Stomach (tissue), 9 donors: ENCODE data around the gene UBE4B. TPM values are rescaled to one million over a fixed set of nuclear protein-coding genes. Genes with fewer than 3 reads are reported as not detected.

ENCODE experiments used
- DNase-seq, 2 donors: peaks; one replicate each; pipeline versions ENCODE4 v3.0.0 to v3.0.0-alpha.2; 2013 to 2019
- H3K27ac ChIP-seq, 5 donors: fragments of 200-600 bp in 4 of 5; sonication (generic) in 4 of 5; one replicate each; pipeline ENCODE4 v1.5.1; 2013 to 2019; ENCODE audit warnings: mild to moderate bottlenecking in 1 of 5, moderate library complexity in 1 of 5
- H3K27me3 ChIP-seq, 3 donors: fragments of 200-600 bp; sonication (generic); one replicate each; pipeline ENCODE4 v1.5.1; 2017 to 2019; ENCODE audit warnings: mixed run types in 1 of 3
- H3K36me3 ChIP-seq, 4 donors: fragments of 200-600 bp; sonication (generic); 1 replicate in 3 of 4; 2 replicates in 1 of 4; pipeline ENCODE4 v1.5.1; 2016 to 2019
- H3K4me1 ChIP-seq, 4 donors: fragments of 200-600 bp; sonication (generic); one replicate each; pipeline ENCODE4 v1.5.1; 2016 to 2019
- H3K4me3 ChIP-seq, 4 donors: fragments of 200-600 bp; sonication (generic) in 3 of 4; one replicate each; pipeline ENCODE4 v1.5.1; 2016 to 2019; ENCODE audit warnings: mild to moderate bottlenecking in 1 of 4
- H3K9me3 ChIP-seq, 4 donors: fragments of 200-600 bp; sonication (generic); one replicate each; pipeline ENCODE4 v1.5.1; 2016 to 2019
- EP300 ChIP-seq: sonication (generic); formaldehyde crosslinking; IDR thresholded peaks from one replicate; pipeline ENCODE4 v1.6.1; 2017; ENCODE audit warnings: antibody characterized with exemption
- POLR2A ChIP-seq, 4 donors: fragments of 450-650 bp; IDR thresholded peaks; one replicate each; pipeline ENCODE4 v1.6.1; 2016; ENCODE audit warnings: antibody characterized with exemption in 4 of 4, control low read depth in 2 of 4, mild to moderate bottlenecking in 1 of 4, moderate library complexity in 1 of 4
- POLR2AphosphoS5 ChIP-seq, 3 donors: sonication (generic); formaldehyde crosslinking; IDR thresholded peaks; one replicate each; pipeline ENCODE4 v1.6.1; 2016; ENCODE audit warnings: antibody characterized with exemption in 3 of 3
- WGBS, 5 donors: extraction: QIAGEN DNeasy Blood & Tissue Kit in 3 of 5; methylation state at CpG; one replicate each; pipeline versions ENCODE4 v1.1.5 to v1.1.7; 2013 to 2018; 5-methylcytosine and 5-hydroxymethylcytosine counted together
- intact Hi-C: fragments of 100-400 bp; cut with DNase I; formaldehyde crosslinking; loops from one replicate; pipeline ENCODE4 v1.15.1; 2023; ENCODE audit warnings: low total_unique reads
- polyA plus RNA-seq, 3 donors: library from polyadenylated mRNA; stranded (reverse); fragments of 200-250 nt; gene quantifications; one replicate each; pipeline ENCODE4 v1.2.3, GENCODE V29; 2013
- total RNA-seq, 5 donors: library from RNA; depleted of rRNA; stranded (reverse); fragments of >200 nt; gene quantifications; one replicate each; pipeline versions ENCODE4 v1.1.0 to v1.2.3, GENCODE V29; 2014 to 2016
- TF ChIP-seq, protein P1 (sequence below), 7 experiments: fragments of 450-650 bp in 4 of 7; fragments of 200-600 bp in 3 of 7; sonication (generic) in 3 of 7; IDR thresholded peaks; one replicate each; pipeline ENCODE4 v1.5.1; 2016 to 2019; ENCODE audit warnings: antibody characterized with exemption in 7 of 7, control low read depth in 2 of 7, mild to moderate bottlenecking in 1 of 7
- donor health status: healthy with polysubstance abuse.
- donor health status: Bipolar disorder and iron deficiency.
- donor health status: healthy.

Gene UBE4B
- total and polyA plus RNA-seq, 8 donors = 13.3 to 82.9 (median 39.5) TPM

DNA sequence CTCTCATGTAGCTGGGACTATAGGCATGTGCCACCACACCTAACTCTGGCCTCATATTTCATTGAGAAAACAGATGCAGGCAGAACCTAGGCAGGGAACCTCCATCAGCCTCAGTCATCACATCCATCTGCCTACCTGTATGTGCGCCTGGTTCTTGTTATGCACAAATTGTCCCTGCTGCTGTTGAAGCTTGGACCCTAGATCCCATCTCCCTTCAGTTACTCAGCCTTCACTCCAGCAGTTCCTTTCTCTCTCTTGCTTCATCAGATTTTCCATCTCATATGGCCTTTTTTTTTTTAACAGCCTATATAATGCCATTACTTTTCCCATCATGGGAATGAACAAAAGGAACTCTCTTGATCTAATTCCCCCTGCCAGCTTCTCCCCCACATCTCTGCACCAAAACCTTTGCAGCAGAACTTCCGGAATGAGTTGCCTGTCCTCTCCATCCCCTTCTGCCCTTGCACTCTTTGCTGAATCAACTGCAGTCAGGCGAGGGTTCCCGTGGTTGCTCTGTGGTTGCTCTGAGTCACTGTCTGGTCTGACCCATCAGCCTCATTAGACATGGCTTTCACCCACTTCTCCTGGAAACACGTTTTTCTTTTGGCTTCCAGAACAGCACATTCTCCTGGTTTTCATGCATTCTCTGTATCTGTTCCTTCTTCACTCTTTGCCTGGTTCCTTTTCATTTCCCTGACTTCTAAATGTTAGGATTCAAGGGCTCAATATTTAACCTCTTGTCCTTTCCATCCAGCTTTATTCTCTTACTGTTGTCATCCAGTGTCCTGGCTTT is 41.5 kb downstream of the UBE4B start:
- Histone ChIP-seq H3K27me3 (no peaks in the 10 kb centered on the region), H3K4me1 (peaks cover 0 to 31% (median 13%) of the 10 kb centered on the region in 4 donors), H3K4me3 (no peak overlapping the region), H3K27ac (peak overlapping the region in 2 of 5 donors; percentile 49 to 55), H3K36me3 (peaks cover 0 to 36% (median 12%) of the 10 kb centered on the region in 4 donors), H3K9me3 (no peaks in the 10 kb centered on the region)
- WGBS, 5 donors = 54 to 72% (median 57%) methylated on average over 5 of the region's 5 CpGs
- TF ChIP-seq POLR2A (IDR thresholded peaks at IDR 0.05) (no peak), EP300 (no peak), POLR2AphosphoS5 (IDR thresholded peaks at IDR 0.05) (no peak)
- TF ChIP-seq, protein P1, sequence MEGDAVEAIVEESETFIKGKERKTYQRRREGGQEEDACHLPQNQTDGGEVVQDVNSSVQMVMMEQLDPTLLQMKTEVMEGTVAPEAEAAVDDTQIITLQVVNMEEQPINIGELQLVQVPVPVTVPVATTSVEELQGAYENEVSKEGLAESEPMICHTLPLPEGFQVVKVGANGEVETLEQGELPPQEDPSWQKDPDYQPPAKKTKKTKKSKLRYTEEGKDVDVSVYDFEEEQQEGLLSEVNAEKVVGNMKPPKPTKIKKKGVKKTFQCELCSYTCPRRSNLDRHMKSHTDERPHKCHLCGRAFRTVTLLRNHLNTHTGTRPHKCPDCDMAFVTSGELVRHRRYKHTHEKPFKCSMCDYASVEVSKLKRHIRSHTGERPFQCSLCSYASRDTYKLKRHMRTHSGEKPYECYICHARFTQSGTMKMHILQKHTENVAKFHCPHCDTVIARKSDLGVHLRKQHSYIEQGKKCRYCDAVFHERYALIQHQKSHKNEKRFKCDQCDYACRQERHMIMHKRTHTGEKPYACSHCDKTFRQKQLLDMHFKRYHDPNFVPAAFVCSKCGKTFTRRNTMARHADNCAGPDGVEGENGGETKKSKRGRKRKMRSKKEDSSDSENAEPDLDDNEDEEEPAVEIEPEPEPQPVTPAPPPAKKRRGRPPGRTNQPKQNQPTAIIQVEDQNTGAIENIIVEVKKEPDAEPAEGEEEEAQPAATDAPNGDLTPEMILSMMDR (IDR thresholded peaks at IDR 0.05) = no peak
- intact Hi-C loops = no loop called here
- peak in 1 of 2 donors; percentile 16 for DNase-seq

GRCh38 chr1:10074852-10075730 is 42.3 kb downstream of the UBE4B start:
- peaks cover 0 to 27% (median 13%) of the 10 kb centered on the region in 4 donors for H3K4me1 ChIP-seq
- 64 to 75% (median 73%) methylated on average over 5 of the region's 5 CpGs for WGBS, 5 donors
- TF ChIP-seq POLR2A (IDR thresholded peaks at IDR 0.05) (no peak), POLR2AphosphoS5 (IDR thresholded peaks at IDR 0.05) (no peak)
- H3K4me3 ChIP-seq = no peak overlapping the region
- H3K27ac ChIP-seq = peak overlapping the region in 2 of 5 donors; percentile 49 to 55
- no peaks in the 10 kb centered on the region for H3K9me3 ChIP-seq
- intact Hi-C loops = no loop called here
- peaks cover 0 to 42% (median 20%) of the 10 kb centered on the region in 4 donors for H3K36me3 ChIP-seq
- no peak for DNase-seq
- H3K27me3 ChIP-seq = no peaks in the 10 kb centered on the region

- WGBS, 5 donors = 94 to 98% (median 97%) methylated on average over 9 of the region's 9 CpGs
- H3K27ac ChIP-seq = peak overlapping the region in 1 of 5 donors; percentile 55
These were observed 43.0 kb downstream of the UBE4B start for GRCh38 chr1:10075732-10076131.

GRCh38 chr1:10078494-10078893 is 45.7 kb downstream of the UBE4B start:
- Histone ChIP-seq H3K27me3 (no peaks in the 10 kb centered on the region), H3K36me3 (peaks cover 0 to 39% (median 27%) of the 10 kb centered on the region in 4 donors), H3K4me1 (peaks cover 0 to 27% (median 11%) of the 10 kb centered on the region in 4 donors), H3K27ac (no peak overlapping the region), H3K4me3 (no peak overlapping the region), H3K9me3 (no peaks in the 10 kb centered on the region)
- TF ChIP-seq POLR2A (IDR thresholded peaks at IDR 0.05) (no peak), POLR2AphosphoS5 (IDR thresholded peaks at IDR 0.05) (no peak), EP300 (no peak)
- TF ChIP-seq, protein P1 (IDR thresholded peaks at IDR 0.05) = no peak
- DNase-seq = no peak
- WGBS, 5 donors = 67 to 84% (median 76%) methylated on average over 4 of the region's 4 CpGs
- intact Hi-C loops = no loop called here

More at GRCh38 chr1:10075732-10076131, 43.0 kb downstream of the UBE4B start:
- H3K4me1 ChIP-seq = peaks cover 0 to 27% (median 13%) of the 10 kb centered on the region in 4 donors
- H3K4me3 ChIP-seq = no peak overlapping the region
- H3K9me3 ChIP-seq = no peaks in the 10 kb centered on the region
- TF ChIP-seq, protein P1 (IDR thresholded peaks at IDR 0.05) = no peak
- TF ChIP-seq POLR2AphosphoS5 (IDR thresholded peaks at IDR 0.05) (no peak), POLR2A (IDR thresholded peaks at IDR 0.05) (no peak), EP300 (no peak)
- H3K27me3 ChIP-seq = no peaks in the 10 kb centered on the region
- DNase-seq = no peak
- peaks cover 0 to 46% (median 27%) of the 10 kb centered on the region in 4 donors for H3K36me3 ChIP-seq
- intact Hi-C loops = no loop called here
